HG02623 (cell line): ENCODE data around the gene C12orf57.
"Not testable (repeated sequence)": the region's sequence is repeated elsewhere in the genome, so short reads cannot be mapped to it uniquely, and the experiment has no call there.

Experiments
- ATAC-seq: cut with Tn5 transposase; IDR thresholded peaks from one replicate; pipeline ENCODE4 v1.9.1; 2021; ENCODE audit warnings: moderate library complexity; ENCODE audit not compliant: unreplicated experiment

The C12orf57 gene, protein sequence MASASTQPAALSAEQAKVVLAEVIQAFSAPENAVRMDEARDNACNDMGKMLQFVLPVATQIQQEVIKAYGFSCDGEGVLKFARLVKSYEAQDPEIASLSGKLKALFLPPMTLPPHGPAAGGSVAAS

DNA sequence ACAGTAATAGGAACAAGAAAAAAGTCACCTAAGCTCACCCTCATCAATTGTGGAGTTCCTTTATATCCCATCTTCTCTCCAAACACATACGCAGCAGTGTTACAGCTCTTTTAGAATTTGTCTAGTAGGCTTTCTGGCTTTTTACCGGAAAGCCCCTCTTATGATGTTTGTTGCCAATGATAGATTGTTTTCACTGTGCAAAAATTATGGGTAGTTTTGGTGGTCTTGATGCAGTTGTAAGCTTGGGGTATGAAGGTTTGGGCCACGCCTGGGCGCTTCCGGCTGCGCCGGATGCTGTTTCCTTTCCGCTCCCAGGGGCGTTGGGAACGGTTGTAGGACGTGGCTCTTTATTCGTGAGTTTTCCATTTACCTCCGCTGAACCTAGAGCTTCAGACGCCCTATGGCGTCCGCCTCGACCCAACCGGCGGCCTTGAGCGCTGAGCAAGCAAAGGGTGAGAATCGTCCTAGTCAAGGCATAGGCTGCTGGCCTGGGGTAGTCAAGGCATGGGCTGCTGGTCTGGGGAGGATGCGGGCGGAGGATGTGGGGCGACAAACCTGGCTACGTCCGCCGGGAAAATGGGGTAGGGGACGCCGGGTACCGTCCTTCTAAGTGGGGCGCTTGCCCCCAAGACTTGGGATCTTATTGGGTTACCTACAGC, at the start of gene C12orf57, which contains the start of gene RNU7-1:
Gene C12orf57 (plus strand): TSS at position 301 of the 659 bp plus-strand sequence. CDS start 100 bp downstream, at position 401.
Gene RNU7-1 (plus strand): TSS at position 95 of the 659 bp plus-strand sequence.
- peak; percentile 36 for ATAC-seq

DNA sequence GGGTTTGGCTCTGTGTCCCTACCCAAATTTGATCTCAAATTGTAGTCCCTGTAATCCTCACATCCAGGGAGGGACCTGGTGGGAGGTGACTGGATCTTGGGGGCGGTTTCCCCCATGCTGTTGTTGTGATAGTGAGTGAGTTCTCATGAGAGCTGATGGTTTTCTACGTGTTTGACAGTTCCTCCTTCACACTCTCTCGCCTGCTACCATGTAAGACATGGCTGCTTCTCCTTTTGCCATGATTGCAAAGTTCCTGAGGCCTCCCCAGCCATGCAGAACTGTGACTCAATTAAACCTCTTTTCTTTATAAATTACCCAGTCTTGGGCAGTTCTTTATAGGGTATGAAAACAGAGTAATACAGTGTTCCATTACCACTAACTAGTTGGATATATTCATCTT, 49.5 kb upstream of the C12orf57 start:
- ATAC-seq, result no peak

DNA sequence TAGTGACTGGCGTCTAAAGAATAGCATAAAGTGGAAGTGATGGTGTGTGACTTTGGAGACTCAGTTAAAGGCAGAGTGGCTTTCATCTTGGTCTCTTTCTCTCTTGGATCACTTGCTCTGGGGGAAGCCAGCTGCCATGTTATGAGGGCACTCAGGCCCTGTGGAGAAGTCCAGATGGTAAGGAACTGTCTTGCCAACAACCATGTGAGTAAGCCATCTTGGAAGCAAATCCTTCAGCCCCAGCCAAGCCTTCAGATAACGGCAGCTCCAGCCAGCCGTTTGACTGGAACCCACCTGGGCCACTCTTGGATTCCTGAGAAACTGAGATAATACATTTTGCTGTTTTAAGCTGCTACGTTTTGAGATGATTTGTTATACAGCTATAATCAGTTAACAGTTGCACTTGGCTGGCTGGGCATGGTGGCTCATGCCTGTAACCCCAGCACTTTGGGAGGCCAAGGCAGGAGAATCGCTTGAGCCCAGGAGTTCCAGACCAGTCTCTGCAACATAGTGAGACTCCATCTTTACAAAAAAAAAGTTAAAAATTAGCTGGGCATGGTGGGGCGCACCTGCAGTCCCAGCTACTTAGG, 46.9 kb upstream of the C12orf57 start:
- no peak for ATAC-seq

DNA sequence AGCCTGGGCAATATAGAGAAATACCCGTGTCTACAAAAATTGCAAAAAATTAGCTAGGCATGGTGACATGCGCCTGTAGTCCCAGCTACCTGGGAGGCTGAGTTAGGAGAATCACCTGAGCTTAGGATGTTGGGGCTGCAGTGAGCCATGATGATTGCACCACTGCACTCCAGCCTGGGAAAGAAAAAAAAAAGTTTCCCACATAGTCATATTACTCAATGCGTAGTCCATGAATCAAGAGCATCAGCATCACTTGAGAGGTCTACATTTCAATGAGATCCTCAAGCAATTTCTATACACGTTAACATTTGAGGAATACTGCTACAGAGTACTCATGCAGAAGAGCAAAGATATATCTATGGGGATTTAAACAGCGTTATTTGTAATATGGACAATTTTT, 44.4 kb upstream of the C12orf57 start:
- ATAC-seq, result no peak

DNA sequence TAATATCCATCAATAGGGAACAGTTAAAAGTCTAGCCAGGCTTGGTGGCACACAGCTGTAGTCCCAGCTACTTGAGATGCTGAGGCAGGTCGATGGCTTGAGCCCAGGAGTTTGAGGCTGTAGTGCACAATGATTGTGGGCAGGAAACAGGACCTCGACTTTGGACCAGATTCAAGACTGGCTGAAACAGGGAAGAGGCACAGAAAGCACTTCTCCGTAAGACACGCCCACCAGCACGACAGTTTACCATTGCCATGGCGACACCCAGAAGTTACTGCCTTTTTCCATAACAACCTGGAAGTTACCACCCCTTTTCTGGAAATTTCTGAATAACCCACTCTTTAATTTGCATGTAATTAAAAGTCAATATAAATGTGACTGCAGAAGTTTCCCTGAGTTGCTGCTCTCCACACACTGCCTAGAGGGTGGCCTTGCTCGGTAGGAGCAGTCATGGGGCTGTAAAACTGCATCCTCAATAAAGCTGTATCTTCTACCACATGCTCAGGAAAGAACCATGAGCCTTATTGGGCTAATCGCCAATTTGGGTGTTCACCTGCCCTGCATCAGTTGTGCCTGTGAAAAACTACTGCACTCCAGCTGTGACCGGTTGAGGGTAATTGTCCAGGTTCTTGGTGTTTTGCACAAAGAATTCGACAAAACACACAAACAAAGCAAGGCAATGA, 43.8 kb upstream of the C12orf57 start:
- no peak for ATAC-seq

DNA sequence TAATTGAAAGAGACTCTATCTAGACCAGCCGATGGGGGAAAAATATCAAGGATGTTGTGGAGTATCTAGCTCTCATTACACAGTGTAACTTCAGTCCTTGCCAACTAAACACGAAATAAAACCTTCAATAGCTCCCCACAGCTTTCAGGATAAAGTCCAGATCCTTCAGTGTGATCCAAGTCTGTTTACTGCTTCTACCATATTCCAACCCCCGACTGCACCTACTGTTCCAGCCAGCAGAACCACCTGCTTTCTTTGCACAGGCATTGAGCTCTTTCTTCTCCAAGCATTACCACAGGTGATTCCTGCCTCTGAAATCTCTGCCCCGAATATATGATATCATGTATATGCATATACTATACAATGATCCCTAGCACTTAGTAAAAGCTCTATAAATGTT, 41.4 kb upstream of the C12orf57 start:
- no peak for ATAC-seq

DNA sequence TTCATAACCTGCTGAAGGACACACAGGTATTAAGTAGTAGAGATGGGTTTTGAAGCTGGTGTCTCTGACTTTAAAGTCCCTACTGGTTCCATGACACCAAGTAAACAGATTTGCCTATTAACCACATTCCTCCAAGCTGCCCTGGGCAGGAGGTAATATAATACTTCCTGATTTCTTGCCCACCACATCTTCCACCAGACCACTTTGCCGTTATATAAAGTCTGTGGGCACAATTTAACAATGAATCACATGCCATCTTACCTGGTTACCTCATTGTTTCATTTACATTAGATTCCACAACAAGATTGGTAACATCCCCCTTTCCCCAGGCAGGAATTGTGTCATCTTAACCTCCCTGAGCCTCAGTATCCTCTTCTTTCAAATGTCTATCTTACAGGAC, 40.1 kb upstream of the C12orf57 start:
- no peak for ATAC-seq

DNA sequence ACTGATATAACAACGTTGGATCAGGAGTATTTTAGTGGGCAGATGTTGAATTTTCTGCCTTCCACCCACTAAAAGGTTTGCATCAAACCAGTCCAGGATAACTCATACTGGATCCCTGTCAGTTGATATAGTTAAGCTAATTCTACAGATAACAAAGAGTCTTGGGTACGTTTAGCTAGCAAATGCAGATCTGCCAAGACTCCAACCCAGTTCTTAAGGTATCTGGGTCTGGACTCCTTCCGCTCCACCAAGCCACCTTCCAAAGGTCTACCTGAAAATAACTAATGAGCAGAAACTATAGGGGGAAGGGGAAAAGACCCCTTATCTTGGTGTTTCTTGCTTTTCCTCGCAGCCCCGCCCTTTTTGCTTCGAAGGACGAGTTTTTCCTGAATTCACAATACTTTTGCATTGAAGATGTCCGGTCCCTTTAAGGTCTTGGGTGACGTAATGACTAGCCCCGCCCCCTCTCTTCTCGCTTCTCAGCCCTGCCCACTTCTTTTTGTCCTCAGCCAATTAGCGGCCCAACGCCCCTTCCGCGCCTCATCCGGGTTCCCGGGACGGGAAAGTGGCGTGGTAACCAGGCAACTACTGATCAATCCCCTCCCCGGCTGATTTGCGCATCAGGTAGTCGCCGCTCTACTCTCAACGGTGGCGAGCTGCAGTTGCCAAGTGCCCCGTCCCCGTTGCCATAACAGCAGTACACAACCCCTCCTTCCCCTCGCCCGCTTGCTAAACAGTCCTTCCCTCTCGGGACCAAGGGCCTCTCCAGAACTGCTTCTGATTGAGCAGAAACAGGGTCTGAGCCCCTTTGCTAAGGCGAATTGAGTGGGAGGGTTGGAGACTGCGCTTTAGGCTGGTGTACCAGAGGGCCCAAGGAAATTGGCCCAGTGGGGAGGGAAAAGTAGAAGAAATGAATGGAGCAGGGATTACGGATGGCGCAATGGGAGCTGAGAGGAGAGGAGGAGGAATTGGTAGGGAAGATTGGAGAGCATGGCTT, 39.2 kb upstream of the C12orf57 start, which contains the start of gene LRRC23:
Gene LRRC23 (plus strand): TSS at position 543 of the 997 bp plus-strand sequence. CDS start 812 bp downstream, outside the sequence.
- peak; percentile 91 for ATAC-seq

DNA sequence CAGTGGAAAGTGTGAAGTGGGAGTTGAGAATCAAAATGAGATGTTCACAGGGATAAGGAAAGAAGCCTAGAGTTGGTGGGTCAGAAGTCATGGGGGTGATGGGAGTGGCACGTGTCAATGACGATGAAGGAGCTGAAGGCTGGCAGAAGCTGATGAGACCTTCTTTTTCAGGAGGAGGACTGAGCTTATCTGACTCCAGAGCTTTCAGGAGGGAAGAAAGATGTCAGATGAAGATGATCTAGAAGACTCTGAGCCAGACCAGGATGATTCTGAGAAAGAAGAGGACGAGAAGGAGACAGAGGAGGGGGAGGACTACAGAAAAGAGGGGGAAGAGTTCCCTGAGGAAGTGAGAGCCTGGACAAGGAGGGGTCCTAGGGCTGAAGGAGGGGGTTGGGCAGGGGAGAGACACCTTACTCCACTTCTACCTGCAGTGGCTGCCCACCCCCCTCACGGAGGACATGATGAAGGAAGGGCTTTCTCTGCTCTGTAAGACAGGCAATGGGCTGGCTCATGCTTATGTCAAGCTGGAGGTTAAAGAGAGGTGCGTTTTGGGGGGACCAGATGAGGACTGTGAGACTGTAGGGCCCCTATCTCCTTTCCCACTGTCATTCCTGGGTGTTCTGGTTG, 38.3 kb upstream of the C12orf57 start:
- no peak for ATAC-seq

DNA sequence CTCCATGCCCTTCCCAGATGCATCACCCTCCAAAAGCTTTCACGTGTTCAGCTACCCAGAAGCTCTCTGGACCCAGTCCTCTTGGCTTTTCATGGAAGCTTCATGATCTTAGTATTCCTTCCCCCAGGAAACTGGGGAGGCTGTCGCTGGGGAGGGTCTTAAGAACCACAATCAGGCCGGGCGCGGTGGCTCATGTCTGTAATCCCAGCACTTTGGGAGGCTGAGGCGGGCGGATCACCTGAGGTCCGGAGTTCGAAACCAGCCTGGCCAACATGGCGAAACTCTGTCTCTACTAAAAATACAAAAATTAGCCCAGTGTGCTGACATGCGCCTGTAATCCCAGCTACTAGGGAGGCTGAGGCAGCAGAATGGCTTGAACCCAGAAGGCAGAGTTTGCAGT, 35.7 kb upstream of the C12orf57 start:
- ATAC-seq, result not testable (repeated sequence)

DNA sequence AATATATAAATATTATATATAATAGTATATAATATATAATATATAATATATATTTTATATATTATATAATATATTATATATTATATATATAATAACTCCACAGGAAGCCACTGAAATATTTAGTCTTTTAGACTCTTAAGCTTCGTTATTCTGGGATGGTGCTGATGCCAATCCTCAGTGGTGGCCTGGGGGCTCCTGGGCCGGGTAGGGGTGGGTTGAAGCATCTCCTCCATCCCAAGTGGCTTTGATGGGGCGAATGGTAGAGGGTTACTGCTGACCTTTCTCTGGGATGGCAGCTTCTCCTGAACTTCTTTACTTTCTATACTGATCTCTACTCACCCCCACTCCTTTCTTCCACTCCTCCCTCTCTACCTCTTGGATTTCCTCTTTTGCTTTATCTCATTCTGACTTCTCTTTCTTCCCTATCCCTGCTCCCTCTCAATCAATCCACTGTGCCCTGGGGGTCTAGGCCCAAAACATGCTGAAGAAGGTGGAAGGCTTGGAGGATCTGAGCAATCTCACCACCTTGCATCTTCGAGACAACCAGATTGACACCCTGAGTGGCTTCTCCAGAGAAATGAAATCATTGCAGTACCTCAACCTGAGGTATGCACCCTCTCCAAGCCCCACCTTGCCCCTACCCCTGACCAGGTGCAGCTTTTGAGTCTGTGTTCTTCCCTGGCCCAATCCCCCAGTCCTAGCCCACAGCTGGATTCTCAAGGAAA, 34.2 kb upstream of the C12orf57 start:
- ATAC-seq, result no peak

DNA sequence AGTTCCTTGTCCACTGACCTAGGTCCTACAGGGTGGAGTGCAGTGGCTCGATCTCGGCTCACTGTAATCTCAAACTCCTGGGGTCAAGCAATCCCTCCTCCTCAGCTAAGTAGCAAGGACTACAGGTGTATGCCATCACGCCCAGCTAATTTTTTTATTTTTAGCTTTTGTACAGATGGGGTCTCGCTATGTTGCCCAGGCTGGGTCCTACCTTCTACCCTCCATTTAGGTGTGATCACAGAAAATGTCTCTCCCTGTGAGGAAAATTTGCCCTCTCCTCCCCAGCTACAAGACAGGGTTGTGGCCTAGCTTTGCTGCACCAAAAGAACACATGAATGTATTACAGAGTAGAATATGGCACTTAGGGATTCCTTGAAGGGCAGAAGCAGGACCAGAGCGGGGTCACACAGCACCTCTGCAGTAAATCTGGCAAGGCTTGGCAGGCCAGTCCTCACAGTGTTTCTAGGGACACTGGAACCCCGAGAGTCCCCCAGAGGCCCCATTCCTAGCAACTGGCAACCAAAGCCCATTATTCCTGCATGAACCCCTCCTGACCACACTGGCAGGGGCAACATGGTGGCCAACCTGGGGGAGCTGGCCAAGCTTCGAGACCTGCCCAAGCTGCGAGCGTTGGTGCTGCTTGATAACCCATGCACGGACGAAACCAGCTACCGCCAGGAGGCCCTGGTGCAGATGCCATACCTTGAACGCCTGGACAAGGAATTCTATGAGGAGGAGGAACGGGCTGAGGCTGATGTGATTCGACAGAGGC, 31.5 kb upstream of the C12orf57 start:
- no peak for ATAC-seq

DNA sequence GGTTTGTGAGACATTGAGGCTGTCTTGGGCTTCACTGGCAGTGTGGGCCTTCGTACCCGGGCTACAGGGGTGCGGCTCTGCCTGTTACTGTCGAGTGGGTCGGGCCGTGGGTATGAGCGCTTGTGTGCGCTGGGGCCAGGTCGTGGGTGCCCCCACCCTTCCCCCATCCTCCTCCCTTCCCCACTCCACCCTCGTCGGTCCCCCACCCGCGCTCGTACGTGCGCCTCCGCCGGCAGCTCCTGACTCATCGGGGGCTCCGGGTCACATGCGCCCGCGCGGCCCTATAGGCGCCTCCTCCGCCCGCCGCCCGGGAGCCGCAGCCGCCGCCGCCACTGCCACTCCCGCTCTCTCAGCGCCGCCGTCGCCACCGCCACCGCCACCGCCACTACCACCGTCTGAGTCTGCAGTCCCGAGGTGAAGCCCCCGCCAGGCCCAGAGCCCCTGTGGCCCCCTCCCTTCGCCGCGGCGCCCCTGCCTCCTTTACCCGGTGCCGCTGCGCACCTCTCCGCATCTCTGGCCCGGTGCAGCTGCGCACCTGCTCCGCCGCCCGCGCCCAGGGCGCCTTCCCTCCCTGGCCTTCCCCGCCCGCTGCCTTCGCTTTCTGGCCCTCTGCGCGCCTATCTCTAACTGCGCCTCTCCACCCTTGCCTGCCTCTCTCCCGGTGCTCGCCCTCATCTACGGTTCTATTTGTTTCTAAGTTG, 29.4 kb upstream of the C12orf57 start, which contains the start of gene ENO2:
Gene ENO2 (plus strand): TSS at position 335 of the 701 bp plus-strand sequence. CDS start 1,253 bp downstream, outside the sequence.
- ATAC-seq, result peak; percentile 69

DNA sequence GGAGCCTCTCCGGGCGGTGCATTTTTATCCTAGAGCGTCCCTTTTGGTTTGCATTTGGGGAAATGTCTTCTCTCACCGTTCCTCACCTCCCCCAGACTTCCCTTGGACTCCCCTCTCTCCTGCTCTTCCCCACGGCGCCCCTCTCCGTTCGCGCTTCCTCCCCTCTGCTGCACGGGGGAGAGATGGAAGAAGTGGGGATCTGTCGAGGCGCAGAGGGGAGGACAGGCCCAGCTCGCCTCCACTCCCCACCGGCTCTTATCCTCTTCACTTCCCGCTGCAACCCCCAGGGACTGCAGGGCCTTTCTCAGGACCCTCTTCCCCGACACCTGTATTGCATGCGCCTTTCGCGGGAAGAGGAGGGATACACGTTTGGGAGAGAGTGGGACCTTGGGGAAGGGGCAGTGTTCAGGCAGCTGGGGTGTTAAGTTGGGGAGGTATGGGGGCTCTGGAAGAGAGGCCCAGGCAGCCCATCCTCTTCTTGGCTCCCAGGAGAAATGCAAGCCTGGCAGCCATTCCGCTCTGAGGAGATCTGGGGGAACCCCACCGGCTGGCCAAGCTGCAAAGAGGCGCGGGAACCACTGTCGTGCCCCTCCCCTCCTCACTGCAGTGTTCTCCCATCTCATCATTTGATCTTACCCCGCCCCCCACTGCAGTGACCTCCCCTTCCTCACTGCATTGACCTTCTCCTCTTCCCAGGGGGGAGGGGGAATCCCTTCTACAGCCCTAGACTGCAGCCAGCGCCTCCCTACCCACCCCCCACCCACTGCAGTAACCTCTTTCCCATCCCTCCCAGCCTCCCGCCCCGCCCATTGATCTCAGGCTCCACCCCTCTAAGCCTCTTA, 28.7 kb upstream of the C12orf57 start:
- no peak for ATAC-seq

DNA sequence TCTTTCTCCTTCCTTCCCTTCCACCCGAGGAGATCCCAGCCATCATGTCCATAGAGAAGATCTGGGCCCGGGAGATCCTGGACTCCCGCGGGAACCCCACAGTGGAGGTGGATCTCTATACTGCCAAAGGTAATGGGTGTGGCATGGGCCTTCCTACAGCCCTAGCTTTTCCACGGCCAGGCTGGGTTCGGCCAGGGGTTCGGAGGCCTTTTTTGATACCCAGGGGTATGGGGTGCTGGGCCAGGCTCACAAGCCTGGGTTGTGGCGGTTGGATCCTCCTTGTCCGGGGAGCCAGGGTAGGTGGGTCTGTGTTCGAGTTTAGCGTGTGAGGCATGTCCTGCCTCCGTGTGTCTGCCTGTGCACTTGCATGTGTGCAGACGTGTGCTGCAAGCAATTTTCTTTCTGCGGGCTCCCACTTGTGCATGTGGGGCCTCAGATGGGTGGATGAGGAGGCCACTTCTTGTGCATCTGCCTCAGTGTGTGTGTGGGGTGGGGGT, 28.0 kb upstream of the C12orf57 start:
- no peak for ATAC-seq

DNA sequence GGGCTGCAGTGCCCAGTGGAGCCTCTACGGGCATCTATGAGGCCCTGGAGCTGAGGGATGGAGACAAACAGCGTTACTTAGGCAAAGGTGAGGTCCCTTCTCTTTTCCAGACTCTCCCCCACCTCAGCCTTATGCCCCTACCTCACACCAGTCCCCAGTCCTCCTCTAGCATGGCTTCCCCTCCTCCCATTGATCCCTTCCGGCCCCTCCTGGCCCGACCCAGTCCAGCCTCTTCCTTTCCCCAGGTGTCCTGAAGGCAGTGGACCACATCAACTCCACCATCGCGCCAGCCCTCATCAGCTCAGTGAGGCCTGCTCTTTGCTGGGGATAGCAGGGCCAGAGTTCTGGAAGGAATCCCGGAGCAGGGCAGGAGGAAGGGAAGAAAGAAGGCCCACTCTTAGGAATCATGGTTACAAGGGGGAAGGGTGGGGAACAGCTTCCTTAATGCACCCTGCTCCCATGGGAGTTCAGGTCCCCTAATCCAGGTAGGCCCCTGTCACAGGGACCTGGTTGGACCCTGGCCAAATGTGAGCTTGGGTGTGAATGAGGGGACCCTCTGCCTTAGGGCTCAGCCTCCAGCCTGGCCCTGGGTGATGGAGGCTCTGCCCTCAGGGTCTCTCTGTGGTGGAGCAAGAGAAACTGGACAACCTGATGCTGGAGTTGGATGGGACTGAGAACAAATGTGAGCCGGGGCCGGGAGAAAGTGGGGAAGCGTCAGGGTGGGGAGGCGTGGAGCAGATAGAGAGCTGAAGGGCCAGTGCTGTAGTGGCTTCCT, 27.2 kb upstream of the C12orf57 start:
- ATAC-seq, result no peak
